Loucy (cell line): ENCODE data around the gene RNF181.
A peak's percentile ranks its signal among the peaks of the same experiment; 100 is the strongest.
"Not testable (repeated sequence)": the region's sequence is repeated elsewhere in the genome, so short reads cannot be mapped to it uniquely, and the experiment has no call there.

ENCODE experiments used
- H2AFZ ChIP-seq: fragments of 200-600 bp; sonication (generic); 2 replicates; pipeline ENCODE4 v1.6.0; 2016; ENCODE audit warnings: antibody characterized with exemption, mild to moderate bottlenecking, low read length, moderate library complexity
- H3F3A ChIP-seq: fragments of 200-600 bp; 2 replicates; pipeline ENCODE4 v1.6.0; 2016; ENCODE audit warnings: antibody characterized with exemption, low read depth, mild to moderate bottlenecking
- H3K27me3 ChIP-seq: fragments of 200-600 bp; sonication (generic); 2 replicates; pipeline ENCODE4 v1.6.1; 2014; ENCODE audit warnings: low read length, mild to moderate bottlenecking; ENCODE audit not compliant: insufficient read depth, poor library complexity, severe bottlenecking
- H3K36me3 ChIP-seq: fragments of 200-600 bp; sonication (generic); 2 replicates; pipeline ENCODE4 v1.6.1; 2016; ENCODE audit warnings: low read length; ENCODE audit not compliant: insufficient read depth
- H3K4me1 ChIP-seq: fragments of 200-600 bp; sonication (generic); 2 replicates; pipeline ENCODE4 v1.5.1; 2014; ENCODE audit warnings: low read length, mild to moderate bottlenecking; ENCODE audit not compliant: insufficient read depth, poor library complexity, severe bottlenecking
- H3K4me2 ChIP-seq: fragments of 200-600 bp; sonication (generic); 2 replicates; pipeline ENCODE4 v1.6.0; 2014; ENCODE audit warnings: antibody characterized with exemption, low read length, low read depth, mild to moderate bottlenecking; ENCODE audit not compliant: poor library complexity, severe bottlenecking
- H3K4me3 ChIP-seq: fragments of 200-600 bp; sonication (generic); 2 replicates; pipeline ENCODE4 v1.5.1; 2014; ENCODE audit warnings: low read length, mild to moderate bottlenecking, mixed read lengths; ENCODE audit not compliant: poor library complexity, severe bottlenecking
- H3K79me2 ChIP-seq: fragments of 200-600 bp; sonication (generic); 2 replicates; pipeline ENCODE4 v1.6.1; 2014; ENCODE audit warnings: low read length; ENCODE audit not compliant: insufficient read depth
- H3K9ac ChIP-seq: fragments of 200-600 bp; sonication (generic); 2 replicates; pipeline ENCODE4 v1.6.0; 2014; ENCODE audit warnings: mild to moderate bottlenecking, low read depth, low read length, moderate library complexity; ENCODE audit not compliant: poor library complexity, severe bottlenecking
- H3K9me2 ChIP-seq: fragments of 200-600 bp; sonication (generic); replicated peaks from 2 replicates; pipeline ENCODE4 v1.6.1; 2016; ENCODE audit warnings: low read depth, low read length, mixed read lengths
- H3K9me3 ChIP-seq: fragments of 200-600 bp; sonication (generic); 2 replicates; pipeline ENCODE4 v1.6.1; 2014; ENCODE audit warnings: mild to moderate bottlenecking, antibody characterized with exemption, low read length, low read depth; ENCODE audit not compliant: insufficient read depth
- H4K20me1 ChIP-seq: fragments of 200-600 bp; sonication (generic); 2 replicates; pipeline ENCODE4 v1.6.0; 2014; ENCODE audit warnings: antibody characterized with exemption, low read length, mild to moderate bottlenecking; ENCODE audit not compliant: insufficient read depth, poor library complexity, severe bottlenecking
- EZH2phosphoT487 ChIP-seq: fragments of 200-600 bp; IDR thresholded peaks from 2 replicates; pipeline ENCODE4 v1.6.1; 2018; ENCODE audit warnings: antibody characterized with exemption, mild to moderate bottlenecking, moderate library complexity, borderline replicate concordance
- TF ChIP-seq, protein P1 (sequence below): fragments of 200-600 bp; sonication (generic); conservative IDR thresholded peaks from 2 replicates; pipeline ENCODE4 v1.5.1; 2014; ENCODE audit warnings: mild to moderate bottlenecking, antibody characterized with exemption, low read length

The RNF181 gene

DNA sequence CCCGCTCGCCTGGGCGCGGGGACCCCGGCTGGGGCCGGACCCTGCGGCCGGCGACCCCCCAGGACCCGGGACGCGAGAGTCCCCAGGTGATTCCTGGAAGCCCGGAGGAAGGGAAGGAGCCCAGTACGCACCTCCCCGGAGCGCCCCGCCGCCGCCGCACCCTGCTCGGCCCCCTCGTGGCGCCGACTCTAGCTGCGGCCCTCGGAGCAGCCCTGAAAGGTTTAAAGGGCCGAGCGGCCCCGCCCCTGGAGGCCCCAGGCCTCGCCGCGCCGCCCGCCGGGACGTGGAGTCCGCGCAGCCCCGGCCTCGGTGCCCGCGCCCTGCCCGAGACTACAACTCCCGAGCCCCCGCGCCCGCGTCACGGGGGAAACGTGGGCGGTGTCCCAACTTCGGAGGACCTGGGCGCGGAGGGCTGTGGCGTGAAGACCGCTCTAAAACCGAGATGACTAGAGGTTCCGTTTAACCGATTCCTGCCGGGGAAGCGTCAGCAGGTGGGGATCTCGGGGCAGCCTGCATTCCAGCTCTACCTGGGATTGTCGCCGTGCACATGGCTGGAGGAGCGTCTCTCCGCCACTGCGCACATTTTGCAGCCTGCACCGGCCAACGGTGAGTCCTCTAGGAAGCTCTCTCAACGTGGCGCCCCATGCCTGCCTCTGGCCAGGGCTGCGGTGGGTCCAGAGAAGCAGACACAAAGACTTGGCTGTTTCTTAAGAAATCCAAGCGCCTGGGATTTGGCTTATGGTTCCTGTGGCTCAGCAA, 7.1 kb downstream of the RNF181 start, which contains the start of gene TMEM150A:
Gene TMEM150A, minus strand, starts transcription at position 223 of the 759 bp plus-strand sequence. CDS start 750 bp downstream, outside the sequence.
- no peaks in the 10 kb centered on the region for H3K9me3 ChIP-seq
- peak within 1 kb of the TSS; percentile 77 for H3K4me3 ChIP-seq
- H2AFZ ChIP-seq, result peak within 1 kb of the TSS; percentile 49
- TF ChIP-seq, protein P1, sequence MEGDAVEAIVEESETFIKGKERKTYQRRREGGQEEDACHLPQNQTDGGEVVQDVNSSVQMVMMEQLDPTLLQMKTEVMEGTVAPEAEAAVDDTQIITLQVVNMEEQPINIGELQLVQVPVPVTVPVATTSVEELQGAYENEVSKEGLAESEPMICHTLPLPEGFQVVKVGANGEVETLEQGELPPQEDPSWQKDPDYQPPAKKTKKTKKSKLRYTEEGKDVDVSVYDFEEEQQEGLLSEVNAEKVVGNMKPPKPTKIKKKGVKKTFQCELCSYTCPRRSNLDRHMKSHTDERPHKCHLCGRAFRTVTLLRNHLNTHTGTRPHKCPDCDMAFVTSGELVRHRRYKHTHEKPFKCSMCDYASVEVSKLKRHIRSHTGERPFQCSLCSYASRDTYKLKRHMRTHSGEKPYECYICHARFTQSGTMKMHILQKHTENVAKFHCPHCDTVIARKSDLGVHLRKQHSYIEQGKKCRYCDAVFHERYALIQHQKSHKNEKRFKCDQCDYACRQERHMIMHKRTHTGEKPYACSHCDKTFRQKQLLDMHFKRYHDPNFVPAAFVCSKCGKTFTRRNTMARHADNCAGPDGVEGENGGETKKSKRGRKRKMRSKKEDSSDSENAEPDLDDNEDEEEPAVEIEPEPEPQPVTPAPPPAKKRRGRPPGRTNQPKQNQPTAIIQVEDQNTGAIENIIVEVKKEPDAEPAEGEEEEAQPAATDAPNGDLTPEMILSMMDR, result peak; percentile 30
- no peak for TF ChIP-seq EZH2phosphoT487
- no peaks in the 10 kb centered on the region; the same call in 1 of the 2 replicates for H3K36me3 ChIP-seq
- peak within 1 kb of the TSS; percentile 96 for H3K4me2 ChIP-seq
- H4K20me1 ChIP-seq, result peaks cover 3% of the 10 kb centered on the region
- H3K27me3 ChIP-seq, result no peaks in the 10 kb centered on the region
- peak within 1 kb of the TSS; percentile 57 for H3K9ac ChIP-seq
- H3K4me1 ChIP-seq, result peaks cover 8% of the 10 kb centered on the region
- peaks cover 4% of the 10 kb centered on the region; the same call in 1 of the 2 replicates for H3F3A ChIP-seq
- H3K79me2 ChIP-seq, result peaks cover 8% of the 10 kb centered on the region; the same call in 1 of the 2 replicates
- H3K9me2 ChIP-seq, result no peaks in the 10 kb centered on the region

DNA sequence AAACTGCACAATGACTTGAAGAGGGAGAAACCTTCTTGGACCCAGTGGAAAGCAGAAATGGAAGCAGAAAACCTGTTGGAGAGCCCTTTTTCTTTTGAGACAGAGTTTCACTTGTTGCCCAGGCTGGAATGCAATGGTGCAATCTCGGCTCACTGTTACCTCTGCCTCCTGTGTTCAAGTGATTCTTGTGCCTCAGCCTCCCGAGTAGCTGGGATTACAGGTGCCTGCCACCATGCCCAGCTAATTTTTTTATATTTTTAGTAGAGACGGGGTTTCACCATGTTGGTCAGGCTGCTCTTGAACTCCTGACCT, 8.5 kb downstream of the RNF181 start:
- H3K9me3 ChIP-seq, H3K27me3 ChIP-seq, H3K9ac ChIP-seq, H3F3A ChIP-seq, H3K4me1 ChIP-seq, H3K9me2 ChIP-seq, H3K79me2 ChIP-seq, H2AFZ ChIP-seq, H3K4me3 ChIP-seq, H3K4me2 ChIP-seq, H4K20me1 ChIP-seq: not testable (repeated sequence)
- H3K36me3 ChIP-seq, result peaks cover 13% of the 10 kb centered on the region; the same call in 1 of the 2 replicates

DNA sequence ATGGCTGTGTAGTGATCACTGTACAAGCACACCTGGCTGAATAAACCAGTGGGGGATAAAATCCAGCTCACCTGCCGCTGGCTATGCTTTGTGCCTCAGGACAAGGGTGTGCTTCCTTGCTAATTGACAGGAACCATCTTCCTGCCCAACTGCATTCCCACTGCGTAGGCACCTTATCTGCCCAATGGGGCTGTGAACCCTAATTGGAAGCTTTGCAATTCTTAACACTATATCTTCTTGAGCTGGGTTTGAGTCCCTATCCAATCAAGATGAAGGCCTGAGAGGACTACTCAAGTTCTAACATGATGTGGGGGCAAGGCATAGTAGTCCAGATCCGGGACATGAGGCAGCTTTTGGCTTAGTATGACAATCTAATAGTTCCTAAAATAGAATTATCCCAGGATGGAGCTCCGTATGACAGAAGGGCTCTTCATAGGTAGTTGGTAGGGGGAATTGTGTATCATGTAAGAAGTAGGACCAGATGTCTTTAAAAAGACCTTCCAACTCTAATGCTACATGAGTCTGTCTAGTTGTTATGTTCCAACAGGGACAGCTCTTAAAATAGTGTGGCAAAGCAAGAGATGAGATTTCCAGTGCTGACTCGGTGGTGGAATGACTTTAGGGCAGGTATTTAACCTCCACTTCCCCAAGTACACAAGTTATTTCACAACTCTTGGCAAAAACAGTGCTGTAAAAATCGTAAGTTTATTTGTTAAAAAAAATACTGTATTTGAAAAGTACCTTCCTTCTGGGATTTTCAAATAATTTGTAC, 9.2 kb downstream of the RNF181 start:
- no peaks in the 10 kb centered on the region for H3K9me3 ChIP-seq
- H3K4me3 ChIP-seq, result no peak overlapping the region
- H3K9me2 ChIP-seq, result no peaks in the 10 kb centered on the region
- peaks cover 3% of the 10 kb centered on the region for H4K20me1 ChIP-seq
- peaks cover 15% of the 10 kb centered on the region; the same call in 1 of the 2 replicates for H3K36me3 ChIP-seq
- no peak overlapping the region for H3K9ac ChIP-seq
- no peaks in the 10 kb centered on the region for H3K27me3 ChIP-seq
- H3K4me2 ChIP-seq, result no peak overlapping the region
- peaks cover 4% of the 10 kb centered on the region; the same call in 1 of the 2 replicates for H3F3A ChIP-seq
- H2AFZ ChIP-seq, result no peak overlapping the region
- H3K4me1 ChIP-seq, result peaks cover 8% of the 10 kb centered on the region
- no peak for TF ChIP-seq EZH2phosphoT487
- TF ChIP-seq, protein P1, result no peak
- H3K79me2 ChIP-seq, result peaks cover 7% of the 10 kb centered on the region; the same call in 1 of the 2 replicates
